Loucy (cell line): ENCODE results near the gene OVOL3.

Experiments
- H2AFZ ChIP-seq: fragments of 200-600 bp; sonication (generic); 2 replicates; pipeline ENCODE4 v1.6.0; 2016; ENCODE audit warnings: antibody characterized with exemption, mild to moderate bottlenecking, low read length, moderate library complexity
- H3F3A ChIP-seq: fragments of 200-600 bp; 2 replicates; pipeline ENCODE4 v1.6.0; 2016; ENCODE audit warnings: antibody characterized with exemption, low read depth, mild to moderate bottlenecking
- H3K27me3 ChIP-seq: fragments of 200-600 bp; sonication (generic); 2 replicates; pipeline ENCODE4 v1.6.1; 2014; ENCODE audit warnings: low read length, mild to moderate bottlenecking; ENCODE audit not compliant: insufficient read depth, poor library complexity, severe bottlenecking
- H3K36me3 ChIP-seq: fragments of 200-600 bp; sonication (generic); 2 replicates; pipeline ENCODE4 v1.6.1; 2016; ENCODE audit warnings: low read length; ENCODE audit not compliant: insufficient read depth
- H3K4me1 ChIP-seq: fragments of 200-600 bp; sonication (generic); 2 replicates; pipeline ENCODE4 v1.5.1; 2014; ENCODE audit warnings: low read length, mild to moderate bottlenecking; ENCODE audit not compliant: insufficient read depth, poor library complexity, severe bottlenecking
- H3K4me2 ChIP-seq: fragments of 200-600 bp; sonication (generic); 2 replicates; pipeline ENCODE4 v1.6.0; 2014; ENCODE audit warnings: antibody characterized with exemption, low read length, low read depth, mild to moderate bottlenecking; ENCODE audit not compliant: poor library complexity, severe bottlenecking
- H3K4me3 ChIP-seq: fragments of 200-600 bp; sonication (generic); 2 replicates; pipeline ENCODE4 v1.5.1; 2014; ENCODE audit warnings: low read length, mild to moderate bottlenecking, mixed read lengths; ENCODE audit not compliant: poor library complexity, severe bottlenecking
- H3K79me2 ChIP-seq: fragments of 200-600 bp; sonication (generic); 2 replicates; pipeline ENCODE4 v1.6.1; 2014; ENCODE audit warnings: low read length; ENCODE audit not compliant: insufficient read depth
- H3K9ac ChIP-seq: fragments of 200-600 bp; sonication (generic); 2 replicates; pipeline ENCODE4 v1.6.0; 2014; ENCODE audit warnings: mild to moderate bottlenecking, low read depth, low read length, moderate library complexity; ENCODE audit not compliant: poor library complexity, severe bottlenecking
- H3K9me2 ChIP-seq: fragments of 200-600 bp; sonication (generic); replicated peaks from 2 replicates; pipeline ENCODE4 v1.6.1; 2016; ENCODE audit warnings: low read depth, low read length, mixed read lengths
- H3K9me3 ChIP-seq: fragments of 200-600 bp; sonication (generic); 2 replicates; pipeline ENCODE4 v1.6.1; 2014; ENCODE audit warnings: mild to moderate bottlenecking, antibody characterized with exemption, low read length, low read depth; ENCODE audit not compliant: insufficient read depth
- H4K20me1 ChIP-seq: fragments of 200-600 bp; sonication (generic); 2 replicates; pipeline ENCODE4 v1.6.0; 2014; ENCODE audit warnings: antibody characterized with exemption, low read length, mild to moderate bottlenecking; ENCODE audit not compliant: insufficient read depth, poor library complexity, severe bottlenecking
- EZH2phosphoT487 ChIP-seq: fragments of 200-600 bp; IDR thresholded peaks from 2 replicates; pipeline ENCODE4 v1.6.1; 2018; ENCODE audit warnings: antibody characterized with exemption, mild to moderate bottlenecking, moderate library complexity, borderline replicate concordance
- TF ChIP-seq, protein P1 (sequence below): fragments of 200-600 bp; sonication (generic); conservative IDR thresholded peaks from 2 replicates; pipeline ENCODE4 v1.5.1; 2014; ENCODE audit warnings: mild to moderate bottlenecking, antibody characterized with exemption, low read length

Gene OVOL3

DNA sequence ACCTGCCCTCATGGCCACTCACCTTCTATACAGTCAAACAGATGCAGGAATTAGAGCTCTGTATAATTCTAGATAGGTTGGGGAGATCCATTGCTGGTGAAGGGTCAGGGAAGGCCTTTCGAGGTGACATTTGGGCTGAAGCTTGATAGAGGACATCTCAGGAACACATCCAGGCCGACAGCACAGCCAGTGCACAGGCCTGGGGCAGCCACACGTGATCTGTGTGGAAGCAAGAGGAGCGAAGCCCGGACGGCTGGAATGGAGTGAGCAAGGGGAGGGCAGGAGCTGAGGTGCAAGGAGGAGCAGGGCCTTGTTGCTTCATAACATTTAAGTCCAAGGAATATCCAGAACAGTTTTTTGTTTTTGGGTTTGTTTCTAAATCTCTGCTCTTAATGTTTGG, 4.5 kb upstream of the OVOL3 start:
- peaks cover 37% of the 10 kb centered on the region; the same call in 1 of the 2 replicates for H3K36me3 ChIP-seq
- no peaks in the 10 kb centered on the region for H3K4me1 ChIP-seq
- H3K79me2 ChIP-seq, result no peaks in the 10 kb centered on the region
- no peaks in the 10 kb centered on the region for H4K20me1 ChIP-seq
- no peak overlapping the region for H3K9ac ChIP-seq
- TF ChIP-seq, protein P1, sequence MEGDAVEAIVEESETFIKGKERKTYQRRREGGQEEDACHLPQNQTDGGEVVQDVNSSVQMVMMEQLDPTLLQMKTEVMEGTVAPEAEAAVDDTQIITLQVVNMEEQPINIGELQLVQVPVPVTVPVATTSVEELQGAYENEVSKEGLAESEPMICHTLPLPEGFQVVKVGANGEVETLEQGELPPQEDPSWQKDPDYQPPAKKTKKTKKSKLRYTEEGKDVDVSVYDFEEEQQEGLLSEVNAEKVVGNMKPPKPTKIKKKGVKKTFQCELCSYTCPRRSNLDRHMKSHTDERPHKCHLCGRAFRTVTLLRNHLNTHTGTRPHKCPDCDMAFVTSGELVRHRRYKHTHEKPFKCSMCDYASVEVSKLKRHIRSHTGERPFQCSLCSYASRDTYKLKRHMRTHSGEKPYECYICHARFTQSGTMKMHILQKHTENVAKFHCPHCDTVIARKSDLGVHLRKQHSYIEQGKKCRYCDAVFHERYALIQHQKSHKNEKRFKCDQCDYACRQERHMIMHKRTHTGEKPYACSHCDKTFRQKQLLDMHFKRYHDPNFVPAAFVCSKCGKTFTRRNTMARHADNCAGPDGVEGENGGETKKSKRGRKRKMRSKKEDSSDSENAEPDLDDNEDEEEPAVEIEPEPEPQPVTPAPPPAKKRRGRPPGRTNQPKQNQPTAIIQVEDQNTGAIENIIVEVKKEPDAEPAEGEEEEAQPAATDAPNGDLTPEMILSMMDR, result no peak
- TF ChIP-seq EZH2phosphoT487, result no peak
- no peak overlapping the region for H2AFZ ChIP-seq
- H3F3A ChIP-seq, result no peaks in the 10 kb centered on the region
- no peaks in the 10 kb centered on the region for H3K9me3 ChIP-seq
- no peak overlapping the region for H3K4me2 ChIP-seq
- H3K4me3 ChIP-seq, result no peak overlapping the region
- no peaks in the 10 kb centered on the region for H3K9me2 ChIP-seq
- H3K27me3 ChIP-seq, result no peaks in the 10 kb centered on the region

GRCh38 chr19:36106991-36107390, 4.0 kb upstream of the OVOL3 start:
- Histone ChIP-seq H3K36me3 (peaks cover 32% of the 10 kb centered on the region; the same call in 1 of the 2 replicates), H3K27me3 (no peaks in the 10 kb centered on the region), H2AFZ (no peak overlapping the region), H4K20me1 (no peaks in the 10 kb centered on the region), H3K4me2 (no peak overlapping the region), H3K79me2 (no peaks in the 10 kb centered on the region), H3K4me1 (no peaks in the 10 kb centered on the region), H3K4me3 (no peak overlapping the region), H3K9ac (no peak overlapping the region), H3K9me2 (no peaks in the 10 kb centered on the region), H3K9me3 (no peaks in the 10 kb centered on the region), H3F3A (no peaks in the 10 kb centered on the region)
- TF ChIP-seq, protein P1, result no peak

- TF ChIP-seq EZH2phosphoT487, result no peak
- TF ChIP-seq, protein P1, result no peak
- no peaks in the 10 kb centered on the region for H3K9me3 ChIP-seq
- H4K20me1 ChIP-seq, result peaks cover 1% of the 10 kb centered on the region
- no peaks in the 10 kb centered on the region for H3F3A ChIP-seq
- H3K9ac ChIP-seq, result no peak overlapping the region
- H3K27me3 ChIP-seq, result no peaks in the 10 kb centered on the region
- peaks cover 17% of the 10 kb centered on the region; the same call in 1 of the 2 replicates for H3K36me3 ChIP-seq
- H2AFZ ChIP-seq, result no peak overlapping the region
- no peaks in the 10 kb centered on the region for H3K9me2 ChIP-seq
- no peak overlapping the region for H3K4me2 ChIP-seq
- no peak overlapping the region for H3K4me3 ChIP-seq
- peaks cover 12% of the 10 kb centered on the region for H3K79me2 ChIP-seq
- H3K4me1 ChIP-seq, result peaks cover 4% of the 10 kb centered on the region
These were observed 2.3 kb upstream of the OVOL3 start for GRCh38 chr19:36108684-36109083.
